ENCODE measurements around the gene ARHGEF4. TPM values are rescaled to one million over a fixed set of nuclear protein-coding genes. Genes with fewer than 3 reads are reported as not detected.

Gene ARHGEF4
- total and polyA plus RNA-seq, 2 donors (not counting 3 experiments of a cell fraction or from before 2014, with no cell fraction given), result not detected

GRCh38 chr2:130882111-130882690 lies 45.5 kb downstream of the ARHGEF4 start:
- H3K36me3 ChIP-seq (ENCODE audit: control insufficient read depth in 2 of 2, extremely low read depth in 1 of 2, insufficient read depth in 2 of 2, low read length in 2 of 2), result no peaks in the 10 kb centered on the region
- dilution Hi-C loops (cut with MboI; ENCODE audit: extremely low pct_ligation_motif_present, low sequenced_read_pairs) (no loop called here), intact Hi-C loops (cut with micrococcal nuclease) (no loop called here)
- H3K9me3 ChIP-seq (replicated peaks; ENCODE audit: control insufficient read depth, insufficient read depth, low read length), result no peaks in the 10 kb centered on the region
- DNase-seq (ENCODE audit: low read depth, low spot score) (no peak), FAIRE-seq (no peak)
- no peak overlapping the region for H3K4me3 ChIP-seq (replicated peaks in 1 of 3; ENCODE audit: insufficient read depth in 1 of 3, low read depth in 1 of 3, low read length in 3 of 3)
- H4K20me1 ChIP-seq (replicated peaks; ENCODE audit: control insufficient read depth, extremely low read depth, insufficient read depth, low read length), result no peaks in the 10 kb centered on the region
- BruUV-seq (replicated peaks), result no TSS peak
- H2AFZ ChIP-seq (ENCODE audit: low read depth, low read length), result no peak overlapping the region
- CTCF ChIA-PET, result no interaction called here
- no peaks in the 10 kb centered on the region for H3K9me1 ChIP-seq (replicated peaks; ENCODE audit: control insufficient read depth, extremely low read depth, insufficient read depth, low read length)
- no peak overlapping the region for H3K4me2 ChIP-seq (ENCODE audit: insufficient read depth, low read length)
- POLR2A ChIA-PET, result no interaction called here
- no peaks in the 10 kb centered on the region for H3K4me1 ChIP-seq (ENCODE audit: control insufficient read depth, extremely low read depth, insufficient read depth, low read length)
- no peak overlapping the region for H3K27ac ChIP-seq (ENCODE audit: insufficient read depth, low read depth, low read length)
- H3K9ac ChIP-seq (replicated peaks; ENCODE audit: extremely low read depth, insufficient read depth, low read length), result no peak overlapping the region
- TF ChIP-seq MYC (IDR thresholded peaks at IDR 0.05; ENCODE audit: low read depth, low read length) (no peak), MAX (IDR thresholded peaks at IDR 0.05; ENCODE audit: insufficient read depth, insufficient read length) (no peak), GATA2 (IDR thresholded peaks at IDR 0.05; ENCODE audit: insufficient read depth, insufficient read length, low read depth, low read length) (no peak), CTCF (IDR thresholded peaks at IDR 0.05; ENCODE audit: extremely low read depth in 1 of 2, insufficient read depth in 1 of 2, low read depth in 1 of 2, low read length in 2 of 2) (no peak), JUN (IDR thresholded peaks at IDR 0.05; ENCODE audit: borderline replicate concordance, insufficient read depth, insufficient read length, low read depth) (no peak), EZH2 (IDR thresholded peaks at IDR 0.05; ENCODE audit: borderline replicate concordance, low read depth, low read length, severe bottlenecking) (no peak), FOS (IDR thresholded peaks at IDR 0.05; ENCODE audit: borderline replicate concordance, insufficient read depth, low read length) (no peak), POLR2AphosphoS5 (IDR thresholded peaks at IDR 0.05; ENCODE audit: insufficient read depth, low read depth, low read length) (no peak), POLR2A (IDR thresholded peaks at IDR 0.05; ENCODE audit: low read depth, low read length) (no peak)
- H3K27me3 ChIP-seq (ENCODE audit: control insufficient read depth in 2 of 2, insufficient read depth in 2 of 2, low read length in 2 of 2), result no peaks in the 10 kb centered on the region
- H3K79me2 ChIP-seq (ENCODE audit: control insufficient read depth, insufficient read depth, low read length), result no peaks in the 10 kb centered on the region

Measured in endothelial cell of umbilical vein (primary cell).